Right cardiac atrium (tissue), 5 donors: ENCODE data around the gene MACF1. TPM values are rescaled to one million over a fixed set of nuclear protein-coding genes. Genes with fewer than 3 reads are reported as not detected.
"Not testable (repeated sequence)": the region's sequence is repeated elsewhere in the genome, so short reads cannot be mapped to it uniquely, and the experiment has no call there.

Experiments
- ATAC-seq, 2 donors: fragments of 200-7000 bp; cut with Tn5 transposase; one replicate each; pipeline versions ENCODE4 v1.8.0 to v1.9.1; 2020; ENCODE audit warnings: moderate library complexity in 2 of 2, mild to moderate bottlenecking in 1 of 2
- DNase-seq, 3 donors: peaks; one replicate each; pipeline ENCODE4 v3.0.0-alpha.2; 2020
- H3K27ac ChIP-seq: one replicate; pipeline ENCODE4 v1.5.1; 2013; ENCODE audit warnings: mild to moderate bottlenecking, low read length, control low read depth, moderate library complexity
- H3K27me3 ChIP-seq: one replicate; pipeline ENCODE4 v1.6.1; 2013; ENCODE audit not compliant: control insufficient read depth, insufficient read depth
- H3K4me1 ChIP-seq: one replicate; pipeline ENCODE4 v1.6.1; 2013; ENCODE audit warnings: low read length; ENCODE audit not compliant: control insufficient read depth, insufficient read depth
- H3K4me3 ChIP-seq: one replicate; pipeline ENCODE4 v1.5.1; 2013; ENCODE audit warnings: low read length, control low read depth
- H3K9me3 ChIP-seq: one replicate; pipeline ENCODE4 v1.6.1; 2013; ENCODE audit warnings: low read length; ENCODE audit not compliant: control insufficient read depth
- WGBS: extraction: QIAGEN DNeasy Blood & Tissue Kit; methylation state at CpG from one replicate; pipeline ENCODE4 v1.1.7; 2013; 5-methylcytosine and 5-hydroxymethylcytosine counted together
- intact Hi-C, 4 donors: fragments of 100-400 bp; cut with DNase I; formaldehyde crosslinking; loops; one replicate each; pipeline versions ENCODE4 v1.11.0 to v1.14.0; 2022 to 2023
- polyA plus RNA-seq: library from polyadenylated mRNA; stranded (reverse); fragments of 200-250 nt; gene quantifications from one replicate; pipeline ENCODE4 v1.2.3, GENCODE V29; 2013
- total RNA-seq, 4 donors: library from RNA; stranded (reverse); fragmentation: NEBNext Ultra II Directional; extraction: Animal tissue kit (Norgen Biotek cat#: 25700); gene quantifications; one replicate each; pipeline ENCODE4 v1.2.1, GENCODE V29; 2021
- donor health status: healthy with polysubstance abuse.
- donor health status: DM: no; HTN: yes; CAD: no.
- donor health status: DM: no; HTN: no; CAD: no.
- donor health status: DM: no; HTN: yes; CAD: no; lungs with severe emphysema.
- donor health status: DM: yes; HTN: yes; CAD: no.

MACF1 gene
- total and polyA plus RNA-seq, 5 donors: 145 to 359 (median 316) TPM

DNA sequence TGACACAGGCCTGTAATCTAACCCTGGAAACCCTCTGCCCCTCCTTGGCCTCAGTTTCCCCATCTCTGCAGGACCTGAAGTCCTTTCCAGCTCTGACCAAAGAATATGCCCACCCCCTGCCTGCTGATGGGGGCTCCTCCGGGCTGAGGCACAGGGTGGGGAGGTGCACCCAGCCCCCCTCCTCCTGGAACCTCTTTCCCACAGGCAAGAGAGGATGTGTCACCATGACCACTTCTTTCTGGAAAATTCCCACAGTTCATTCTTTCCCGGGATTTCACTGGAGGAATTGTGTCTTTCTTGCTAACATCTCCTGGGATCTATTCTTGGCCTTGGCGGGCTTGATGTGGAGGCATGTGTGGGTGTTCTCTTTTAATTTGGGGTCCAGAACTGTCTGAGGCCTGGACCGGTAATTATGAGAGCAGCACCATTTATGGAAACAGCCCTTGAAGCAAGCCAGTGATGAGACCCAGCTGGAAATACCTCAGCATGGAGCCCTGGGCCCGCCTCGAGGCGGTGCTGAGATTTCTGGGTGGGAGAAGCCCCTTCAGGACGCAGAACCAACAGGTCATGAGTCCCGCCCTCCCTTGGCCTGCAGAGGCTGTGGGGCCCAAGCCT, 293.7 kb downstream of the MACF1 start:
- ATAC-seq, H3K4me1 ChIP-seq, DNase-seq, H3K9me3 ChIP-seq, H3K27me3 ChIP-seq, intact Hi-C loops, H3K4me3 ChIP-seq, H3K27ac ChIP-seq: not testable (repeated sequence)
- 63% methylated on average over 9 of the region's 9 CpGs for whole genome bisulfite sequencing

DNA sequence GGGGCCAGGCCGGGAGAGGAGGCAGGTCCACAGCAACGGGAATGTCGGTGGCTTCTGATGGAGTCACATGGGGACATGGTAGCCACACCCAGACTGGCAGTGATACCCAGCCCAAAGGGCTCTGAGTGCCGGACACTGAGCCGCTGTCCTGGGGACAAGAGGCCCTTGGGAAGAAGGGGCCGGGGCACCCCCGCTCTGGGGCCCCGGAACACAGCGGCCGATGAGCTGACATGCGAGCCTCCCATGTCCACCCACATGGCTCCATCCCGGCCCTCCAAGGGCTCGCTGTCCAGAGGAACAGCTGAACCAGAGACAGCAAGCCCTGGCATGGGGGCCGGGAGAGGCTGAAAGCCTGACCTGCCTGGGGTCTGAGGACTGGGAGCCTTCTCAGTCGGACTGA, 294.3 kb downstream of the MACF1 start:
- peak; percentile 7 to 8 for ATAC-seq
- not testable (repeated sequence) for H3K4me1 ChIP-seq
- 73% methylated on average over 12 of the region's 15 CpGs for WGBS

DNA sequence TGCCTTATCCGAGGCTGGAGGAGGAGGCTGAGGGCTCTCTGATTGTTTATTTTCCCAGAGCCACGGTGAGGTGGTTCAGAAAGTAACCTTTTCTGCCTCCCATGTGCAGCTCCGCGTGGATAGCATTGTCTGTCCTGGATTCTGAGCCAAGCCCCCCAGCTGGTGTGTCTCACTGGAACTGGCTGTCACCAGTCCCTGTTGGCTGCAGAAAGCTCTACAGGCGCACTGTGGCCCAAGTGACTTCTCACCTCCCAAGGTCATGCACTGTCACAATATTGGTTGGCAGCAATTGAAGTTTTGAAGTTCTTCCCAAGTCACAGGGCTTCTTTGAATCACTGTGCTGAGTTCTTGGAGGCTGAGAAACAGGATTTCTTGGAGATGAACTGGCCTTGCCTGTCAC, 295.2 kb downstream of the MACF1 start:
- DNase-seq (peak; percentile 55 to 82 (median 81)), ATAC-seq (peak; percentile 80)
- intact Hi-C loops: no loop called here
- Histone ChIP-seq H3K27ac (peak overlapping the region; percentile 73), H3K9me3 (no peaks in the 10 kb centered on the region), H3K4me1 (no peaks in the 10 kb centered on the region), H3K27me3 (no peaks in the 10 kb centered on the region), H3K4me3 (no peak overlapping the region)
- WGBS: 31% methylated on average over 5 of the region's 5 CpGs

More for the DNA sequence above, 294.3 kb downstream of the MACF1 start:
- H3K4me3 ChIP-seq, H3K27me3 ChIP-seq, intact Hi-C loops, DNase-seq, H3K27ac ChIP-seq, H3K9me3 ChIP-seq: not testable (repeated sequence)

DNA sequence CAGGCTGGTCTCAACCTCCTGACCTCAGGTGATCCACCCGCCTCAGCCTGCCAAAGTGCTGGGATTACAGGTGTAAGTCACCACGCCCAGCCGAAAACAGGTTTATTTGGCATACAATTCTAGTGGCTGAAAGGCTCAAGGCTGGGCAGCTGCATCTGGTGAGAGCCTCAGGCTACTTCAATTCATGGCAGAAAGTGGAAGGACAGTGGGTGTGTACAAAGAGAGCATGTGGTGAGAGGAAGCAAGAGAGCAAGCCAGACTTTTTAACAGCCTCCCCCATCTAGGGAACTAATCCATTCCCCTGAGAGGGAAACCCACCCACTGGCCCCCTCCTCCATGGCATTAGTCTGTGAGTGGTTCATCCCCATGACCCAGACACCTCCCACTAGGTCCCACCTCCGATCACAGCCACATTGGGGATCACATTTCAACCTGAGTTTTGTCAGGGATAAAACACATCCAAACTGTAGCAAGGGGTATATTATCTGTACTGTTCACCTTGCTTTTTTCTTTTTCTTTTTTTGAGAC, 296.4 kb downstream of the MACF1 start:
- DNase-seq (no peak), ATAC-seq (no peak)
- no peaks in the 10 kb centered on the region for H3K27me3 ChIP-seq
- no peak overlapping the region for H3K27ac ChIP-seq
- no peaks in the 10 kb centered on the region for H3K9me3 ChIP-seq
- WGBS: 94% methylated on average over 4 of the region's 4 CpGs
- no peaks in the 10 kb centered on the region for H3K4me1 ChIP-seq
- intact Hi-C loops: no loop called here
- H3K4me3 ChIP-seq: no peak overlapping the region

DNA sequence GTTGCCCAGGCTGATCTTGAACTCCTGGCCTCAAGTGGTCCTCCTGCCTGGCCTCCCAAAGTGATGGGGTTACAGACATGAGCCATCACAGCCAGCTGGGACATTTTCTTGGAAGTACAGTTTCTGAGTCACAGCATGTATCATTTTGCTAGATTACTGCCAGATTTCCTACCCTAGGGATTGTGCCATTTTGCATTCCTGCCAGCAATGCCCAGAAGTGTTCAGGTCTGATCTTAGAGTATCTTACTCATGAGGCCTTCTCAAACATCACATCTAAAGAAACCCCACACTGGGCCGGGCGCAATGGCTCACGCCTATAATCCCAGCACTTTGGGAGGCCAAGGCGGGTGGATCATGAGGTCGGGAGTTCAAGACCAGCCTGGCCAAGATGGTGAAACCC, 297.2 kb downstream of the MACF1 start:
- ATAC-seq (no peak), DNase-seq (no peak)
- intact Hi-C loops: no loop called here
- H3K4me3 ChIP-seq: no peak overlapping the region
- no peaks in the 10 kb centered on the region for H3K27me3 ChIP-seq
- H3K9me3 ChIP-seq: no peaks in the 10 kb centered on the region
- H3K4me1 ChIP-seq: no peaks in the 10 kb centered on the region
- no peak overlapping the region for H3K27ac ChIP-seq
- WGBS: 76% methylated on average over 5 of the region's 5 CpGs

DNA sequence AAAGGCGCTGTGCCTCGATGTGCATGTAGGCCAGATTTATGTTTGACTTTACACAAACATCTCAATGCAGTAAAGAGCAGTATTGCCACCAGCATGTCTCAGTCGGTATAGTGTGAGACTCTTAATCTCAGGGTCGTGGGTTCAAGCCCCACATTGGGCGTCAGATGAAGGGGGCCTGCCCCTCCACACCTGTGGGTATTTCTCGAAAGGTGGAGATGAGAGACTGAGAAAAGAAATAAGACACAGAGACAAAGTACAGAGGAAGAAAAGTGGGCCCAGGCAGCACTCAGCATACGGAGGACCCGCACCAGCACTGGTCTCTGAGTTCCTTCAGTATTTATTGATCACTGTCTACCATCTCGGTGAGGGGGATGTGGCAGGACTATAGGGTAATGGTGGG, 299.9 kb downstream of the MACF1 start:
- H3K4me3 ChIP-seq, H3K27ac ChIP-seq, intact Hi-C loops, H3K9me3 ChIP-seq, H3K27me3 ChIP-seq, DNase-seq, H3K4me1 ChIP-seq, ATAC-seq: not testable (repeated sequence)
- 84% methylated on average over 9 of the region's 9 CpGs for WGBS

DNA sequence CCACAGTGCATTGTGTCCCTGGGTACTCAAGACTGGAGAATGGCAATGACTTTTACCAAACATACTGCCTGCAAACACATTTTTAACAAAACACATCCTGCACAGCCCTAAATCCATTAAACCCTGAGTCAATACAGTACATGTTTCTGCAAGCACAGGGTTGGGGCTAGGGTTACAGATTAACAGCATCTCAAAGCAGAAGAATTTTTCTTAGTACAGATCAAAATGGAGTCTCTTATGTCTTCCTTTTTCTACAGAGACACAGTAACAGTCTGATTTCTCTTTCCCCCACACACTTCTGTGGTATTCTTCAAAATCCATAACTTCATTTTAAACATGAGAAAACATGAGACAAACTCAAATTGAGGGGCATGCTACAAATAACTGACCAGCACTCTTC, 300.8 kb downstream of the MACF1 start:
- H3K4me1 ChIP-seq: no peaks in the 10 kb centered on the region

DNA sequence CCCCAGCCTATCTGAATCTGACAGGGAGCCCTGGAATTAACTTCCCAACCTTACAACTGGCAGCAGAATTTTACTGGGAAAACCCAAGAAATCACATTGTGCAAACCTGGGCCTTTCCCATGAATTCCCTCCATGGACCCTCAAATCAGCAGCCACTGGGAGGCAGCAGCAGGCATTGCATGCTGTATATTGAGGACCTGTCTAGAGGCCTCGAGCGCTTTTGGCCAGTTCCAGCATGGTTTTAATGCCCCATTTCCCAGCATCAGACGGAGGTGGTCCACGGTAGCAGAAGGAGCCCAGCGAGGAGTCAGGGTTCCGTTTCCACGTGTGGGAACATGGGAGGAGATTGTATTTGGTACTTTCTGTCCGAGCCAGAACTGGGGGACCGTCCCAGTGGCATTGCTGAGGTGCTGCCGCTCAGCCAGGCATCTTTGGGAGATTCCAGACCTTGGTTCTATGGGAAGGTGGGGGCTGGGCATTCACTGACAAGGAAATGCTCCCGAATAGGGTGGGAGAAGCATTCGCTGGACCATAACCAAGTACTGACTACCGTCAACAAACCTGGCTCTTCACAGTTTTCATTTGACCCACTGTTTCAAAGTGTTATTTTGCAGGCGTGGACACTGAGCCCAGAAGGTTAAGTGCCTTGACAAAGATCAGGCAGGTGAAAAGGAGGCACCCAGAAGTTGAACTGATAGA, 302.9 kb downstream of the MACF1 start:
- Histone ChIP-seq H3K4me1 (no peaks in the 10 kb centered on the region), H3K27me3 (no peaks in the 10 kb centered on the region), H3K27ac (no peak overlapping the region), H3K4me3 (no peak overlapping the region), H3K9me3 (no peaks in the 10 kb centered on the region)
- ATAC-seq (no peak), DNase-seq (no peak)
- intact Hi-C loops: no loop called here
- WGBS: 82% methylated on average over 14 of the region's 14 CpGs

More for the DNA sequence above, 300.8 kb downstream of the MACF1 start:
- Histone ChIP-seq H3K27ac (no peak overlapping the region), H3K9me3 (no peaks in the 10 kb centered on the region), H3K27me3 (no peaks in the 10 kb centered on the region), H3K4me3 (no peak overlapping the region)
- no peak for DNase-seq
- intact Hi-C loops: no loop called here
- ATAC-seq: no peak

DNA sequence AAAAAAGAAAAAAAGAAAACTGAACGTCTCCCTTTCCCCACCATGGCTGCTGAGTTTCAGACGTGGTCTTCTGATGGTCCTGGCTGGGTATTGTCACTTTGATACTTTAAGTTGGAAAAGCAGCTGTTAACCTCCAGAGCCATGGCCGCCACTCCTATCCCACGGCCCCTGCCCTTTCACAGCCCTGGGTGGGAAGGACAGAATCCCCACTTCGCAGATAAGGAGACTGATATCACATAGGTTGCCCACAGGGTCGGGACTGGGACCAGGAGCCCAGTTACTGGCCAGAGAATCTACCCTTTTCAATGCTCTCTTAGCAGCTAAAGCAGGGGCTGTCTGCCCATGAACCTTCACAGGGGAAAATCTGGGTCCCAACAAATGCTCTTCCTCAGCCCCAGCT, 303.8 kb downstream of the MACF1 start:
- Histone ChIP-seq H3K9me3 (no peaks in the 10 kb centered on the region), H3K27ac (no peak overlapping the region), H3K4me1 (no peaks in the 10 kb centered on the region), H3K27me3 (no peaks in the 10 kb centered on the region), H3K4me3 (no peak overlapping the region)
- DNase-seq (no peak), ATAC-seq (no peak)
- 80% methylated on average over 6 of the region's 6 CpGs for WGBS
- intact Hi-C loops: no loop called here

DNA sequence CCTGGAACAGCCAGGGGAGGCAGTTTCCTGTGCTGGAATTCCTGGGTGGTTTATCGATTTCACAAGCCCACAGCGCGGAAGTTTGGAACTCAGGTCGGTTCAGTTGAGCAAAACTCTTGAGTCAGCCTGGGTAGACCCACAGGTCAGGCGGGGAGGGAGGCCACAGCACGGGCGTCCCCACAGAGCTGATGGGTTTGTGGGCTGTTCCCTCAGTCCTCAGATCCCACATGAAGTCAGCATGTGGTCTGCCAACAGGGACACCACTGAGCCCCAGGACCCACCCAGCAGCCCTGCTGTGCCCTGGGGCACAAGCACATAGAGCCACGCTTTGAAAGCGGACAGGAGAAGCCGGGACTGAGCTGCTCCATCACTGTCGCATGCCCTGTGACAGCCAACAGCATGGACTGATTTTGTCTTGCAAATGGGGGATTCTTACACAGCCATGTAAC, 304.4 kb downstream of the MACF1 start:
- Histone ChIP-seq H3K4me3 (no peak overlapping the region), H3K4me1 (no peaks in the 10 kb centered on the region), H3K27ac (no peak overlapping the region), H3K9me3 (no peaks in the 10 kb centered on the region), H3K27me3 (no peaks in the 10 kb centered on the region)
- intact Hi-C loops: no loop called here
- 73% methylated on average over 11 of the region's 11 CpGs for WGBS
- ATAC-seq (peak in 1 of 2 donors; percentile 11), DNase-seq (no peak)

DNA sequence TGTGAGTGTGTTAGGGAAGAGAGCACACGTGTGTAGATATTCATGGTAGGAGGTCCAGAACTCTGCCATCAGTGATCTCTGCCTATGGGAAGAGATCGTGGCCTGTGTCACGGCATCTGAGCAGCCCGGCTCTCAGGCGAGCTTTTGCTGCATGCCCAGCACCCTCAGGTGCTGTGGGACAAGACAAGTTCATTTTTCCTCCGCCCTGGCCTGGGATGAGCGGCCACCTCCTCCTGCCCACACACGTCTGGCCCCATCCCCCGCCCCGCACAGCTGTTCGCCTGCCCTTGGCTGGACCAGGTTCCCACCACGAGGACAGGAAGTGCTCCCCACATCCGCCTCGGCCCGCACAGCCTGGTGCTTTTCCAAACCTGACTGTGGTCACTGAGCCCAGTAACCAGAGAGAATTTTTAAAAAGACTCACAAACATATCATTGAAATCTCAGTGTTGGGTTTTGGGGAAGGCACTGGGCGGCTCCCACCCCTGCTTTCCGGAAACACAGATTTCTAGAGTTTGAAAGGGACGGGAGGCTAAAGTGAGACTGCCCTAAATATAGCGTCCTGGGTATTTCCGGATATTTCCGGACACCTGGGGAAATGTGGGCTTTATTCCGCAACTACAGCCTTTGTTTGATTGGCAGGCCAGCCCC, 305.0 kb downstream of the MACF1 start:
- Histone ChIP-seq H3K9me3 (no peaks in the 10 kb centered on the region), H3K27ac (no peak overlapping the region), H3K27me3 (no peaks in the 10 kb centered on the region), H3K4me3 (no peak overlapping the region), H3K4me1 (no peaks in the 10 kb centered on the region)
- peak in 2 of 3 donors; percentile 76 to 80 for DNase-seq
- peak; percentile 47 to 48 for ATAC-seq
- intact Hi-C loops: no loop called here
- WGBS: 49% methylated on average over 22 of the region's 22 CpGs
